SK-N-SH treated with all-trans-retinoic acid at 6 μM for 48 hours (cell line): ENCODE measurements around the gene CTBP2.

ENCODE experiments used
- ATAC-seq: fragments of 200-7000 bp; cut with Tn5 transposase; 3 replicates; pipeline ENCODE4 v1.9.1; 2020; ENCODE audit warnings: mild to moderate bottlenecking, moderate library complexity
- ARNTL ChIP-seq: fragments of 450-650 bp; formaldehyde crosslinking; IDR thresholded peaks from 2 replicates; pipeline ENCODE4 v1.5.0; 2020; ENCODE audit warnings: low read depth, mild to moderate bottlenecking, moderate library complexity, borderline replicate concordance
- CSDC2 ChIP-seq: fragments of 250-450 bp; sonication (Bioruptor Pico); IDR thresholded peaks from 2 replicates; pipeline ENCODE4 v1.5.0; 2020; ENCODE audit warnings: mild to moderate bottlenecking, moderate library complexity
- CSRNP3 ChIP-seq: fragments of 250-450 bp; sonication (Bioruptor Pico); IDR thresholded peaks from 2 replicates; pipeline ENCODE4 v1.5.1; 2021; ENCODE audit warnings: mild to moderate bottlenecking, moderate library complexity
- ESRRG ChIP-seq: fragments of 250-450 bp; sonication (Bioruptor Pico); IDR thresholded peaks from 2 replicates; pipeline ENCODE4 v1.6.1; 2021; ENCODE audit warnings: mild to moderate bottlenecking
- GLIS3 ChIP-seq: fragments of 250-450 bp; sonication (Bioruptor Pico); IDR thresholded peaks from 2 replicates; pipeline ENCODE4 v1.5.0; 2020; ENCODE audit warnings: mild to moderate bottlenecking, moderate library complexity
- ISL1 ChIP-seq: fragments of 250-450 bp; sonication (Bioruptor Pico); IDR thresholded peaks from 2 replicates; pipeline ENCODE4 v2.1.2; 2022; ENCODE audit warnings: mild to moderate bottlenecking, moderate library complexity
- OSR1 ChIP-seq: fragments of 250-450 bp; sonication (Bioruptor Pico); IDR thresholded peaks from 2 replicates; pipeline ENCODE4 v1.8.0; 2022; ENCODE audit warnings: moderate library complexity, mild to moderate bottlenecking, inconsistent platforms
- PATZ1 ChIP-seq: fragments of 250-450 bp; sonication (Bioruptor Pico); IDR thresholded peaks from 2 replicates; pipeline ENCODE4 v1.8.0; 2020; ENCODE audit warnings: mild to moderate bottlenecking, moderate library complexity, borderline replicate concordance
- POU6F1 ChIP-seq: fragments of 250-450 bp; sonication (Bioruptor Pico); IDR thresholded peaks from 2 replicates; pipeline ENCODE4 v1.8.0; 2021; ENCODE audit warnings: low read depth, mild to moderate bottlenecking, moderate library complexity, borderline replicate concordance
- PPARA ChIP-seq: fragments of 250-450 bp; sonication (Bioruptor Pico); IDR thresholded peaks from 2 replicates; pipeline ENCODE4 v1.5.0; 2020; ENCODE audit warnings: mild to moderate bottlenecking, borderline replicate concordance
- RARB ChIP-seq: fragments of 250-450 bp; sonication (Bioruptor Pico); IDR thresholded peaks from 2 replicates; pipeline ENCODE4 v1.8.0; 2021; ENCODE audit warnings: mild to moderate bottlenecking, moderate library complexity
- SNAI2 ChIP-seq: fragments of 250-450 bp; sonication (Bioruptor Pico); IDR thresholded peaks from 2 replicates; pipeline ENCODE4 v1.5.0; 2020; ENCODE audit warnings: mild to moderate bottlenecking, moderate library complexity
- TCF4 ChIP-seq: fragments of 250-450 bp; sonication (Bioruptor Pico); IDR thresholded peaks from 2 replicates; pipeline ENCODE4 v1.8.0; 2021; ENCODE audit warnings: mild to moderate bottlenecking, moderate library complexity, borderline replicate concordance
- TOX ChIP-seq: fragments of 250-450 bp; sonication (Bioruptor Pico); IDR thresholded peaks from 2 replicates; pipeline ENCODE4 v1.8.0; 2021; ENCODE audit warnings: mild to moderate bottlenecking, moderate library complexity, borderline replicate concordance
- TSHZ2 ChIP-seq: fragments of 250-450 bp; sonication (Bioruptor Pico); IDR thresholded peaks from 2 replicates; pipeline ENCODE4 v1.5.0; 2020; ENCODE audit warnings: mild to moderate bottlenecking, moderate library complexity
- ZC3H10 ChIP-seq: fragments of 250-450 bp; sonication (Bioruptor Pico); IDR thresholded peaks from 2 replicates; pipeline ENCODE4 v1.5.1; 2021; ENCODE audit warnings: mild to moderate bottlenecking, moderate library complexity
- ZFP3 ChIP-seq: fragments of 250-450 bp; sonication (Bioruptor Pico); IDR thresholded peaks from 2 replicates; pipeline ENCODE4 v1.5.0; 2020; ENCODE audit warnings: mild to moderate bottlenecking, moderate library complexity
- ZFP30 ChIP-seq: fragments of 450-650 bp; formaldehyde crosslinking; IDR thresholded peaks from 2 replicates; pipeline ENCODE4 v1.5.0; 2022; ENCODE audit warnings: mild to moderate bottlenecking, moderate library complexity
- ZNF565 ChIP-seq: fragments of 450-650 bp; formaldehyde crosslinking; conservative IDR thresholded peaks from 2 replicates; pipeline ENCODE4 v1.5.0; 2020; ENCODE audit warnings: low read depth, mild to moderate bottlenecking, moderate library complexity
- ZNF70 ChIP-seq: fragments of 450-650 bp; formaldehyde crosslinking; IDR thresholded peaks from 2 replicates; pipeline ENCODE4 v1.5.0; 2020; ENCODE audit warnings: mild to moderate bottlenecking, moderate library complexity
- ZNF8 ChIP-seq: fragments of 450-650 bp; formaldehyde crosslinking; IDR thresholded peaks from 2 replicates; pipeline ENCODE4 v1.5.0; 2020; ENCODE audit warnings: mild to moderate bottlenecking, moderate library complexity

Gene CTBP2

GRCh38 chr10:125106586-125106985 lies 53.8 kb downstream of the CTBP2 start:
- no peak for ATAC-seq
- no peak for TF ChIP-seq CSDC2 (CRISPR knock-in tag)
- no peak for TF ChIP-seq POU6F1 (CRISPR knock-in tag)
- no peak for TF ChIP-seq ESRRG (CRISPR knock-in tag)
- TF ChIP-seq ZC3H10 (CRISPR knock-in tag) = no peak

GRCh38 chr10:125105706-125106255 lies 54.6 kb downstream of the CTBP2 start:
- TF ChIP-seq PPARA (CRISPR knock-in tag) = no peak
- TF ChIP-seq OSR1 (CRISPR knock-in tag) = no peak
- TF ChIP-seq ARNTL (CRISPR knock-in tag) = no peak
- TF ChIP-seq PATZ1 (CRISPR knock-in tag) = no peak
- no peak for TF ChIP-seq POU6F1 (CRISPR knock-in tag)
- TF ChIP-seq ZFP3 (CRISPR knock-in tag) = no peak
- TF ChIP-seq ZNF8 (CRISPR knock-in tag) = no peak
- ATAC-seq = no peak

GRCh38 chr10:125105155-125105554 lies 55.2 kb downstream of the CTBP2 start:
- no peak for ATAC-seq
- TF ChIP-seq ZNF8 (CRISPR knock-in tag) (no peak), ZFP3 (CRISPR knock-in tag) (no peak), ZNF565 (no peak), GLIS3 (CRISPR knock-in tag) (no peak), TSHZ2 (no peak), ZNF70 (no peak), PPARA (CRISPR knock-in tag) (no peak)

- ATAC-seq = no peak
- TF ChIP-seq ISL1 (CRISPR knock-in tag) = no peak
- TF ChIP-seq SNAI2 (CRISPR knock-in tag) = no peak
- TF ChIP-seq ZFP30 = no peak
- no peak for TF ChIP-seq ESRRG (CRISPR knock-in tag)
- no peak for TF ChIP-seq TSHZ2
- TF ChIP-seq TCF4 (CRISPR knock-in tag) = no peak
- no peak for TF ChIP-seq CSRNP3 (CRISPR knock-in tag)
- no peak for TF ChIP-seq RARB (CRISPR knock-in tag)
- no peak for TF ChIP-seq ZNF565
- TF ChIP-seq TOX (CRISPR knock-in tag) = no peak
- no peak for TF ChIP-seq POU6F1 (CRISPR knock-in tag)
- no peak for TF ChIP-seq ARNTL (CRISPR knock-in tag)
Measured at GRCh38 chr10:125104559-125104958, 55.8 kb downstream of the CTBP2 start.
